ENCODE measurements around the gene SMIM27.

SMIM27 gene

GRCh38 chr9:32551276-32552051, 663 bp upstream of the SMIM27 start:
- Histone ChIP-seq H3K9ac (ENCODE audit: low read length in 5 of 5) (peak overlapping the region; percentile 76 to 97 (median 87)), H3K9me3 (ENCODE audit: control insufficient read depth in 5 of 5, low read length in 5 of 5) (no peaks in the 10 kb centered on the region), H3K36me3 (ENCODE audit: control insufficient read depth in 5 of 5, insufficient read depth in 5 of 5, low read length in 5 of 5) (peaks cover 0 to 3% (median 0%) of the 10 kb centered on the region in 5 donors), H3K27ac (ENCODE audit: low read depth, low read length) (peak overlapping the region; percentile 98), H3K4me3 (ENCODE audit: low read depth in 1 of 5, low read length in 5 of 5) (peak overlapping the region; percentile 78 to 91 (median 83)), H3K4me1 (ENCODE audit: control insufficient read depth in 5 of 5, insufficient read depth in 5 of 5, low read length in 5 of 5) (peaks cover 5 to 25% (median 16%) of the 10 kb centered on the region in 5 donors), H3K27me3 (ENCODE audit: control insufficient read depth in 5 of 5, insufficient read depth in 4 of 5, low read length in 5 of 5) (no peaks in the 10 kb centered on the region)

- Histone ChIP-seq H3K27me3 (ENCODE audit: control insufficient read depth in 5 of 5, insufficient read depth in 4 of 5, low read length in 5 of 5) (no peaks in the 10 kb centered on the region), H3K4me3 (ENCODE audit: low read depth in 1 of 5, low read length in 5 of 5) (no peak overlapping the region), H3K9ac (ENCODE audit: low read length in 5 of 5) (peak overlapping the region in 1 of 5 donors; percentile 4), H3K9me3 (ENCODE audit: control insufficient read depth in 5 of 5, low read length in 5 of 5) (no peaks in the 10 kb centered on the region), H3K36me3 (ENCODE audit: control insufficient read depth in 5 of 5, insufficient read depth in 5 of 5, low read length in 5 of 5) (peaks cover 0 to 3% (median 0%) of the 10 kb centered on the region in 5 donors), H3K27ac (ENCODE audit: low read depth, low read length) (no peak overlapping the region), H3K4me1 (ENCODE audit: control insufficient read depth in 5 of 5, insufficient read depth in 5 of 5, low read length in 5 of 5) (peaks cover 5 to 28% (median 17%) of the 10 kb centered on the region in 5 donors)
These were observed 2.0 kb downstream of the SMIM27 start for GRCh38 chr9:32554107-32554506.

- no peaks in the 10 kb centered on the region for H3K9me3 ChIP-seq (ENCODE audit: control insufficient read depth in 5 of 5, low read length in 5 of 5)
- no peaks in the 10 kb centered on the region for H3K27me3 ChIP-seq (ENCODE audit: control insufficient read depth in 5 of 5, insufficient read depth in 4 of 5, low read length in 5 of 5)
- H3K4me1 ChIP-seq (ENCODE audit: control insufficient read depth in 5 of 5, insufficient read depth in 5 of 5, low read length in 5 of 5), result peaks cover 5 to 23% (median 17%) of the 10 kb centered on the region in 5 donors
- H3K9ac ChIP-seq (ENCODE audit: low read length in 5 of 5), result peak overlapping the region in 1 of 5 donors; percentile 4
- H3K4me3 ChIP-seq (ENCODE audit: low read depth in 1 of 5, low read length in 5 of 5), result no peak overlapping the region
- H3K27ac ChIP-seq (ENCODE audit: low read depth, low read length), result no peak overlapping the region
- peaks cover 0 to 3% (median 0%) of the 10 kb centered on the region in 5 donors for H3K36me3 ChIP-seq (ENCODE audit: control insufficient read depth in 5 of 5, insufficient read depth in 5 of 5, low read length in 5 of 5)
These were observed 2.5 kb downstream of the SMIM27 start for GRCh38 chr9:32554591-32554990.

GRCh38 chr9:32558408-32558934, 6.3 kb downstream of the SMIM27 start:
- H3K9me3 ChIP-seq (ENCODE audit: control insufficient read depth in 5 of 5, low read length in 5 of 5), result no peaks in the 10 kb centered on the region
- H3K27me3 ChIP-seq (ENCODE audit: control insufficient read depth in 5 of 5, insufficient read depth in 4 of 5, low read length in 5 of 5), result no peaks in the 10 kb centered on the region
- H3K36me3 ChIP-seq (ENCODE audit: control insufficient read depth in 5 of 5, insufficient read depth in 5 of 5, low read length in 5 of 5), result peaks cover 0 to 3% (median 0%) of the 10 kb centered on the region in 5 donors
- H3K4me3 ChIP-seq (ENCODE audit: low read depth in 1 of 5, low read length in 5 of 5), result no peak overlapping the region
- H3K27ac ChIP-seq (ENCODE audit: low read depth, low read length), result peak overlapping the region; percentile 61
- peaks cover 0 to 3% (median 0%) of the 10 kb centered on the region in 5 donors for H3K4me1 ChIP-seq (ENCODE audit: control insufficient read depth in 5 of 5, insufficient read depth in 5 of 5, low read length in 5 of 5)
- no peak overlapping the region for H3K9ac ChIP-seq (ENCODE audit: low read length in 5 of 5)

- H3K36me3 ChIP-seq (ENCODE audit: control insufficient read depth in 5 of 5, insufficient read depth in 5 of 5, low read length in 5 of 5), result peaks cover 3 to 45% (median 32%) of the 10 kb centered on the region in 5 donors
- no peak overlapping the region for H3K4me3 ChIP-seq (ENCODE audit: low read depth in 1 of 5, low read length in 5 of 5)
- H3K9me3 ChIP-seq (ENCODE audit: control insufficient read depth in 5 of 5, low read length in 5 of 5), result no peaks in the 10 kb centered on the region
- H3K4me1 ChIP-seq (ENCODE audit: control insufficient read depth in 5 of 5, insufficient read depth in 5 of 5, low read length in 5 of 5), result peaks cover 0 to 2% (median under 1%) of the 10 kb centered on the region in 5 donors
- no peak overlapping the region for H3K27ac ChIP-seq (ENCODE audit: low read depth, low read length)
- H3K27me3 ChIP-seq (ENCODE audit: control insufficient read depth in 5 of 5, insufficient read depth in 4 of 5, low read length in 5 of 5), result no peaks in the 10 kb centered on the region
- H3K9ac ChIP-seq (ENCODE audit: low read length in 5 of 5), result no peak overlapping the region
These were observed 13.8 kb downstream of the SMIM27 start for GRCh38 chr9:32565967-32566366.

GRCh38 chr9:32566770-32567169, 14.6 kb downstream of the SMIM27 start:
- Histone ChIP-seq H3K27me3 (ENCODE audit: control insufficient read depth in 5 of 5, insufficient read depth in 4 of 5, low read length in 5 of 5) (no peaks in the 10 kb centered on the region), H3K4me1 (ENCODE audit: control insufficient read depth in 5 of 5, insufficient read depth in 5 of 5, low read length in 5 of 5) (peaks cover 0 to 10% (median 9%) of the 10 kb centered on the region in 5 donors), H3K36me3 (ENCODE audit: control insufficient read depth in 5 of 5, insufficient read depth in 5 of 5, low read length in 5 of 5) (peaks cover 3 to 45% (median 32%) of the 10 kb centered on the region in 5 donors), H3K9ac (ENCODE audit: low read length in 5 of 5) (no peak overlapping the region), H3K9me3 (ENCODE audit: control insufficient read depth in 5 of 5, low read length in 5 of 5) (no peaks in the 10 kb centered on the region), H3K4me3 (ENCODE audit: low read depth in 1 of 5, low read length in 5 of 5) (no peak overlapping the region), H3K27ac (ENCODE audit: low read depth, low read length) (no peak overlapping the region)

- Histone ChIP-seq H3K9me3 (ENCODE audit: control insufficient read depth in 5 of 5, low read length in 5 of 5) (no peaks in the 10 kb centered on the region), H3K36me3 (ENCODE audit: control insufficient read depth in 5 of 5, insufficient read depth in 5 of 5, low read length in 5 of 5) (peaks cover 0 to 37% (median 24%) of the 10 kb centered on the region in 5 donors), H3K4me3 (ENCODE audit: low read depth in 1 of 5, low read length in 5 of 5) (no peak overlapping the region), H3K9ac (ENCODE audit: low read length in 5 of 5) (no peak overlapping the region), H3K27me3 (ENCODE audit: control insufficient read depth in 5 of 5, insufficient read depth in 4 of 5, low read length in 5 of 5) (no peaks in the 10 kb centered on the region), H3K27ac (ENCODE audit: low read depth, low read length) (no peak overlapping the region), H3K4me1 (ENCODE audit: control insufficient read depth in 5 of 5, insufficient read depth in 5 of 5, low read length in 5 of 5) (peaks cover 2 to 30% (median 20%) of the 10 kb centered on the region in 5 donors)
These were observed 18.1 kb downstream of the SMIM27 start for GRCh38 chr9:32570262-32570661.

GRCh38 chr9:32571969-32572899, 20.1 kb downstream of the SMIM27 start:
- peak overlapping the region; percentile 87 to 92 (median 89) for H3K9ac ChIP-seq (ENCODE audit: low read length in 5 of 5)
- H3K27me3 ChIP-seq (ENCODE audit: control insufficient read depth in 5 of 5, insufficient read depth in 4 of 5, low read length in 5 of 5), result no peaks in the 10 kb centered on the region
- H3K4me3 ChIP-seq (ENCODE audit: low read depth in 1 of 5, low read length in 5 of 5), result peak overlapping the region; percentile 92 to 99 (median 97)
- peak overlapping the region; percentile 88 for H3K27ac ChIP-seq (ENCODE audit: low read depth, low read length)
- H3K4me1 ChIP-seq (ENCODE audit: control insufficient read depth in 5 of 5, insufficient read depth in 5 of 5, low read length in 5 of 5), result peaks cover 2 to 30% (median 20%) of the 10 kb centered on the region in 5 donors
- H3K9me3 ChIP-seq (ENCODE audit: control insufficient read depth in 5 of 5, low read length in 5 of 5), result no peaks in the 10 kb centered on the region
- H3K36me3 ChIP-seq (ENCODE audit: control insufficient read depth in 5 of 5, insufficient read depth in 5 of 5, low read length in 5 of 5), result peaks cover 0 to 17% (median 8%) of the 10 kb centered on the region in 5 donors

GRCh38 chr9:32572900-32573523, 20.9 kb downstream of the SMIM27 start, which contains the start of gene NDUFB6:
Gene NDUFB6, minus strand, starts transcription at chr9:32573159. Its CDS starts 99 bp downstream, at chr9:32573060.
- Histone ChIP-seq H3K9ac (ENCODE audit: low read length in 5 of 5) (peak within 1 kb of the TSS; percentile 87 to 92 (median 89)), H3K4me3 (ENCODE audit: low read depth in 1 of 5, low read length in 5 of 5) (peak within 1 kb of the TSS; percentile 92 to 99 (median 97)), H3K27ac (ENCODE audit: low read depth, low read length) (peak within 1 kb of the TSS; percentile 88), H3K36me3 (ENCODE audit: control insufficient read depth in 5 of 5, insufficient read depth in 5 of 5, low read length in 5 of 5) (peaks cover 0 to 9% (median 6%) of the 10 kb centered on the region in 5 donors), H3K27me3 (ENCODE audit: control insufficient read depth in 5 of 5, insufficient read depth in 4 of 5, low read length in 5 of 5) (no peaks in the 10 kb centered on the region), H3K4me1 (ENCODE audit: control insufficient read depth in 5 of 5, insufficient read depth in 5 of 5, low read length in 5 of 5) (peaks cover 2 to 30% (median 20%) of the 10 kb centered on the region in 5 donors), H3K9me3 (ENCODE audit: control insufficient read depth in 5 of 5, low read length in 5 of 5) (no peaks in the 10 kb centered on the region)
